Thoracic aorta (tissue), 2 donors: ENCODE measurements around the gene BCAN. TPM values are rescaled to one million over a fixed set of nuclear protein-coding genes. Genes with fewer than 3 reads are reported as not detected.

Source experiments
- ATAC-seq: fragments of 150-250 bp; one replicate; pipeline ENCODE4 v1.8.0; 2017; ENCODE audit warnings: low read depth; ENCODE audit not compliant: insufficient number of reproducible peaks, low FRiP score
- DNase-seq: peaks from one replicate; pipeline ENCODE4 v3.0.0-alpha.2; 2020; ENCODE audit warnings: low spot score
- H3K27ac ChIP-seq, 2 donors: fragments of 200-600 bp; sonication (generic); 1 replicate in 1 of 2; 2 replicates in 1 of 2; pipeline ENCODE4 v1.5.1; 2016; ENCODE audit warnings: mild to moderate bottlenecking in 2 of 2, moderate library complexity in 2 of 2
- H3K27me3 ChIP-seq: fragments of 200-600 bp; sonication (generic); replicated peaks from 2 replicates; pipeline ENCODE4 v1.6.0; 2016; ENCODE audit warnings: mild to moderate bottlenecking; ENCODE audit not compliant: insufficient read depth
- H3K36me3 ChIP-seq: fragments of 200-600 bp; sonication (generic); one replicate; pipeline ENCODE4 v1.5.1; 2016
- H3K4me1 ChIP-seq, 2 donors: fragments of 200-600 bp; sonication (generic); 1 replicate in 1 of 2; 2 replicates in 1 of 2; pipeline versions ENCODE4 v1.5.1 to v1.6.0; 2016; ENCODE audit warnings: low read depth in 2 of 2, mild to moderate bottlenecking in 1 of 2; ENCODE audit not compliant: control insufficient read depth in 1 of 2
- H3K4me3 ChIP-seq: fragments of 200-600 bp; sonication (generic); 2 replicates; pipeline ENCODE4 v1.5.1; 2016; ENCODE audit warnings: mild to moderate bottlenecking
- H3K9me3 ChIP-seq: fragments of 200-600 bp; sonication (generic); 2 replicates; pipeline ENCODE4 v1.5.1; 2016
- total RNA-seq, 2 donors: library from RNA; depleted of rRNA; stranded (reverse); fragments of >200 nt; gene quantifications; one replicate each; pipeline versions ENCODE4 v1.1.0 to v1.2.3, GENCODE V29; 2016
- TF ChIP-seq, protein P1 (sequence below): fragments of 200-600 bp; sonication (generic); IDR thresholded peaks from one replicate; pipeline ENCODE4 v1.5.1; 2019; ENCODE audit warnings: antibody characterized with exemption

The BCAN gene, protein sequence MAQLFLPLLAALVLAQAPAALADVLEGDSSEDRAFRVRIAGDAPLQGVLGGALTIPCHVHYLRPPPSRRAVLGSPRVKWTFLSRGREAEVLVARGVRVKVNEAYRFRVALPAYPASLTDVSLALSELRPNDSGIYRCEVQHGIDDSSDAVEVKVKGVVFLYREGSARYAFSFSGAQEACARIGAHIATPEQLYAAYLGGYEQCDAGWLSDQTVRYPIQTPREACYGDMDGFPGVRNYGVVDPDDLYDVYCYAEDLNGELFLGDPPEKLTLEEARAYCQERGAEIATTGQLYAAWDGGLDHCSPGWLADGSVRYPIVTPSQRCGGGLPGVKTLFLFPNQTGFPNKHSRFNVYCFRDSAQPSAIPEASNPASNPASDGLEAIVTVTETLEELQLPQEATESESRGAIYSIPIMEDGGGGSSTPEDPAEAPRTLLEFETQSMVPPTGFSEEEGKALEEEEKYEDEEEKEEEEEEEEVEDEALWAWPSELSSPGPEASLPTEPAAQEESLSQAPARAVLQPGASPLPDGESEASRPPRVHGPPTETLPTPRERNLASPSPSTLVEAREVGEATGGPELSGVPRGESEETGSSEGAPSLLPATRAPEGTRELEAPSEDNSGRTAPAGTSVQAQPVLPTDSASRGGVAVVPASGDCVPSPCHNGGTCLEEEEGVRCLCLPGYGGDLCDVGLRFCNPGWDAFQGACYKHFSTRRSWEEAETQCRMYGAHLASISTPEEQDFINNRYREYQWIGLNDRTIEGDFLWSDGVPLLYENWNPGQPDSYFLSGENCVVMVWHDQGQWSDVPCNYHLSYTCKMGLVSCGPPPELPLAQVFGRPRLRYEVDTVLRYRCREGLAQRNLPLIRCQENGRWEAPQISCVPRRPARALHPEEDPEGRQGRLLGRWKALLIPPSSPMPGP
- total RNA-seq: under 1 TPM; 0.54 to 0.99 TPM

DNA sequence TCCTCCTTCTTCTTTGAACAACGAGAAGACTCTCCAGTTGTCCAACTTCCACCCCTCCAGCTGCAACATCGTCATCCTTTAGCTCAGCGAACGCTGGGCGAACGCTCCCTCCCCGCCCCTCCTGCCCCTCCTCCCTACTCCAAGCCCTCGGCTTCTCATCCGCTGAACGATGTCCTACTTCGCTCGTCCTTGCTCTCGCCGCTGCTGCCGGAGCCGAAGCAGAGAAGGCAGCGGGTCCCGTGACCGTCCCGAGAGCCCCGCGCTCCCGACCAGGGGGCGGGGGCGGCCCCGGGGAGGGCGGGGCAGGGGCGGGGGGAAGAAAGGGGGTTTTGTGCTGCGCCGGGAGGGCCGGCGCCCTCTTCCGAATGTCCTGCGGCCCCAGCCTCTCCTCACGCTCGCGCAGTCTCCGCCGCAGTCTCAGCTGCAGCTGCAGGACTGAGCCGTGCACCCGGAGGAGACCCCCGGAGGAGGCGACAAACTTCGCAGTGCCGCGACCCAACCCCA lies at the start of gene BCAN:
Gene BCAN (plus strand): TSS at position 357 of the 504 bp plus-strand sequence. CDS start 3,938 bp downstream, outside the sequence.
- TF ChIP-seq, protein P1, sequence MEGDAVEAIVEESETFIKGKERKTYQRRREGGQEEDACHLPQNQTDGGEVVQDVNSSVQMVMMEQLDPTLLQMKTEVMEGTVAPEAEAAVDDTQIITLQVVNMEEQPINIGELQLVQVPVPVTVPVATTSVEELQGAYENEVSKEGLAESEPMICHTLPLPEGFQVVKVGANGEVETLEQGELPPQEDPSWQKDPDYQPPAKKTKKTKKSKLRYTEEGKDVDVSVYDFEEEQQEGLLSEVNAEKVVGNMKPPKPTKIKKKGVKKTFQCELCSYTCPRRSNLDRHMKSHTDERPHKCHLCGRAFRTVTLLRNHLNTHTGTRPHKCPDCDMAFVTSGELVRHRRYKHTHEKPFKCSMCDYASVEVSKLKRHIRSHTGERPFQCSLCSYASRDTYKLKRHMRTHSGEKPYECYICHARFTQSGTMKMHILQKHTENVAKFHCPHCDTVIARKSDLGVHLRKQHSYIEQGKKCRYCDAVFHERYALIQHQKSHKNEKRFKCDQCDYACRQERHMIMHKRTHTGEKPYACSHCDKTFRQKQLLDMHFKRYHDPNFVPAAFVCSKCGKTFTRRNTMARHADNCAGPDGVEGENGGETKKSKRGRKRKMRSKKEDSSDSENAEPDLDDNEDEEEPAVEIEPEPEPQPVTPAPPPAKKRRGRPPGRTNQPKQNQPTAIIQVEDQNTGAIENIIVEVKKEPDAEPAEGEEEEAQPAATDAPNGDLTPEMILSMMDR: no peak
- Histone ChIP-seq H3K27ac (no peak within 1 kb of the TSS), H3K4me1 (peaks cover 8 to 10% of the 10 kb centered on the region in 2 donors), H3K9me3 (no peaks in the 10 kb centered on the region), H3K27me3 (peaks cover 16% of the 10 kb centered on the region), H3K36me3 (no peaks in the 10 kb centered on the region), H3K4me3 (peak within 1 kb of the TSS; percentile 61)
- DNase-seq (no peak), ATAC-seq (no peak)

DNA sequence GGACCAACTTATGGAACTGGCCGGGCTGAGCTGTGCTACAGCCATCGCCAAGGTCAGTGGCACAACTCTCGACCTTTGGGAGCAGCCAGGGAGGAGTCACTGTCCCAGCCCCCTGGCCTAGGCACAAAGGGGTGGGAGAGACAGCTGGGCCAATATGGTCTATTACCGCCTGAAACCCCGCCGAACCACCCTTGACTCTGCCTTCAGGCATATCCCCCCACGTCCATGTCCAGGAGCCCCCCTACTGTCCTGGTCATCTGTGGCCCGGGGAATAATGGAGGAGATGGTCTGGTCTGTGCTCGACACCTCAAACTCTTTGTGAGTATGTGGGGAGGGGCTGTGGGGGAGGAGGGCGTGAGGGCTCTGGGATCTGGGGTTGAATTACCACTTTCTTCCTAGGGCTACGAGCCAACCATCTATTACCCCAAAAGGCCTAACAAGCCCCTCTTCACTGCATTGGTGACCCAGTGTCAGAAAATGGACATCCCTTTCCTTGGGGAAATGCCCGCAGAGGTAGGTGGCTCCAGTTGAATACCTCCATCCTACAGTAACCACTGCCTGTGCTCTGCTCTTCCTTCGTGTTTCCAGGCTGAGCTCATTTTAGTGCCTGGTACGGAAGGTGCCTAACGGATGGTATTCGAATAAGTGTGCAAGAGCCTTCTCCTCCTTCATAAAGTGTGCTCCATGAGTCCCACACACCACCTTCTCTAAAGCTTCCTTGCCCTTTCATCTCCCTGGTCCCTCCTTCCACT lies 49.6 kb upstream of the BCAN start:
- Histone ChIP-seq H3K36me3 (peaks cover 7% of the 10 kb centered on the region), H3K27me3 (no peaks in the 10 kb centered on the region), H3K4me1 (peaks cover 4 to 15% of the 10 kb centered on the region in 2 donors), H3K4me3 (peak overlapping the region; percentile 90), H3K27ac (peak overlapping the region; percentile 60 to 86), H3K9me3 (no peaks in the 10 kb centered on the region)
- ATAC-seq (no peak), DNase-seq (no peak)
- TF ChIP-seq, protein P1: no peak

DNA sequence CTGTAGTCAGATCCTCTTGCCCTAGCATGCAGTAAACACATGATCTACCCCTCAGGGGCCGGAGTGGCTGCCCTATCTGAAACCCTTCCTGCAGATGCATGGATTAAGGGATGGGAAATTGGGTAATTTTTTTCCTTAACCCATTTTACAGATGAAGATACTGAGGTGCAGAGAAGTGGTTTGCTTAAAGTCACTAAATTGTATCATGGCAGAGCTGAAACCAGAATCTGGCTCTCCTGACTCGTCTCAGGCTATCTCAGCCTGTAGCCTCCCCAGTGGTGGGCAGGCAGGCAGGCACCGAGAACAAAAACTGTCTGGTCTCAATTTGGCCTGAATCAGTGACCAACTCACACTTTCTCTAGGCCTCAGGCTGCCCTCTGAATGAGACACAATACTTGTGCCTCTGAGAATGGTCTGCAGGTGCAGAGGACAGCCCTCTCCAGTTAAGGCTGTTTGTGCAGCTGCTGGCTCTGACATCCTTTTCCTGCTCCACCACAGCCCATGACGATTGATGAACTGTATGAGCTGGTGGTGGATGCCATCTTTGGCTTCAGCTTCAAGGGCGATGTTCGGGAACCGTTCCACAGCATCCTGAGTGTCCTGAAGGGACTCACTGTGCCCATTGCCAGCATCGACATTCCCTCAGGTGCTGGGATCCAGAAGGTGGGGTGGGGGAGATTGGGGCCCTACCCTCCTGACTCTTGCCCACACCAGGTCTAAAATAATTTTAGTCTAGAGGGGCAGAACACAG lies 48.8 kb upstream of the BCAN start:
- Histone ChIP-seq H3K36me3 (peaks cover 7% of the 10 kb centered on the region), H3K4me1 (peaks cover 4 to 15% of the 10 kb centered on the region in 2 donors), H3K27me3 (no peaks in the 10 kb centered on the region), H3K9me3 (no peaks in the 10 kb centered on the region), H3K27ac (peak overlapping the region in 1 of 2 donors; percentile 29), H3K4me3 (no peak overlapping the region)
- TF ChIP-seq, protein P1: no peak
- no peak for DNase-seq
- no peak for ATAC-seq

DNA sequence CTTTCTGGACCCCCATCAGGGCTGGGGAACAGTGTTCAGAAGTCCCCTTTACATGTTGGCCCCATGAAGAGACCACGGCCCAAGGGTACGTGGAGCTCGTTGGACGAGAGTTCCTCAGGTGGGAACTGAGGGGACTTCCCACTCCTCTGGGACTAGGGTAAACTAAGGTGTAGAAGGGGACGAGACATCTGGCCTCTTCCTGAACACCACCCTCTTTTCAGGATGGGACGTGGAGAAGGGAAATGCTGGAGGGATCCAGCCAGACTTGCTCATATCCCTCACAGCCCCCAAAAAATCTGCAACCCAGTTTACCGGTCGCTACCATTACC lies 48.3 kb upstream of the BCAN start:
- H3K36me3 ChIP-seq: peaks cover 7% of the 10 kb centered on the region
- no peak for ATAC-seq
- no peak for DNase-seq

More for the DNA sequence above, 48.3 kb upstream of the BCAN start:
- Histone ChIP-seq H3K4me1 (peaks cover 4 to 15% of the 10 kb centered on the region in 2 donors), H3K9me3 (no peaks in the 10 kb centered on the region), H3K27ac (no peak overlapping the region), H3K4me3 (no peak overlapping the region), H3K27me3 (no peaks in the 10 kb centered on the region)
- TF ChIP-seq, protein P1: no peak
